Erythroblast (primary cell): ENCODE measurements around the gene ERI2.

Experiments
- DNase-seq, 2 experiments: peaks; one replicate each; lab custom pipeline; 2025; lab: John Stamatoyannopoulos, UW
- GATA1 ChIP-seq: IDR thresholded peaks from 2 replicates; pipeline ENCODE4 v1.6.1; 2011; ENCODE audit warnings: low read depth, mild to moderate bottlenecking, control low read depth, low read length, moderate library complexity
- POLR2A ChIP-seq: IDR thresholded peaks from 2 replicates; pipeline ENCODE4 v1.6.1; 2011; ENCODE audit warnings: mild to moderate bottlenecking, low read length

ERI2 gene

GRCh38 chr16:20803561-20804214 is 2.6 kb downstream of the ERI2 start:
- peak in 1 of 2 experiments; percentile 4 for DNase-seq
- TF ChIP-seq POLR2A (no peak), GATA1 (no peak)

DNA sequence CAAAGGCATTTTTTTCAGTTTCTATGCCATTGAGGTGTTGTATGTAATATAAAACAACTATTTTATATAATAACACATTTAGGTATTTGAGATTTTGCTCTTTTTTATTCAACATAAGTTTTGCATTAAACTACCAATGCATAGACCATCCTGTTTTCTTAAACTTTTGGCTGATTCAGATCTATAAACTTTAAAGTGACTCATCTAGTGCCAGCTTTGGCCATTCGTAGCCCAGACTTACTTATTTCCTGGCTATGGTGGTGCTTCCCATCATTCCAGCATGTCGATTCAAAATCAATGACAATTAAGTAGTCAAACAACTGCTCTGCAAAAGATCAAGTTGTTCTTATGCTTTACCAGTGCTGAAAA is 3.1 kb downstream of the ERI2 start:
- no peak for TF ChIP-seq GATA1
- TF ChIP-seq POLR2A, result no peak
- DNase-seq, result no peak

DNA sequence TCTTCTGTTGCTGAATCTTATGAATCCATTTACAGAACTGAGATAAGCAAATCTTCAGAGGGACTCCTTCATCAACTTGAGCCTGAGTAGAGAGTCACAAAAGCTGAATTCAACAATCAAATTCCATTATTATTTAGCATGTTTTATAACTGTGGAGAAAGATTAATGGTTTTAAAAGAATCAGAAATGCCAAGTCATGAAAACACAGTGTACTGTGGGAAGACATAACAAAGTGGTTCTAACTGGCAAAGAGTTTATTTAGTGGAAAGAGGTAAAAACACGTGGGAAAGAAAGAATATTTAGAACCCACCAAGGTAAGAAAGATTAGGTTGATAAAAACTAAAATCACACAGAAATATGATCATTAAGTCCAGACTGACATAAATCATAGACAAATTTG is 5.0 kb downstream of the ERI2 start:
- DNase-seq, result no peak
- no peak for TF ChIP-seq GATA1
- no peak for TF ChIP-seq POLR2A

- TF ChIP-seq GATA1, result no peak
- no peak for TF ChIP-seq POLR2A
- DNase-seq, result peak in 1 of 2 experiments; percentile 4
These were observed 6.7 kb downstream of the ERI2 start for GRCh38 chr16:20799599-20799998.

GRCh38 chr16:20798364-20798763 is 7.9 kb downstream of the ERI2 start:
- no peak for DNase-seq
- TF ChIP-seq POLR2A, result no peak
- TF ChIP-seq GATA1, result no peak

GRCh38 chr16:20791923-20792612 is 14.2 kb downstream of the ERI2 start:
- DNase-seq, result no peak

DNA sequence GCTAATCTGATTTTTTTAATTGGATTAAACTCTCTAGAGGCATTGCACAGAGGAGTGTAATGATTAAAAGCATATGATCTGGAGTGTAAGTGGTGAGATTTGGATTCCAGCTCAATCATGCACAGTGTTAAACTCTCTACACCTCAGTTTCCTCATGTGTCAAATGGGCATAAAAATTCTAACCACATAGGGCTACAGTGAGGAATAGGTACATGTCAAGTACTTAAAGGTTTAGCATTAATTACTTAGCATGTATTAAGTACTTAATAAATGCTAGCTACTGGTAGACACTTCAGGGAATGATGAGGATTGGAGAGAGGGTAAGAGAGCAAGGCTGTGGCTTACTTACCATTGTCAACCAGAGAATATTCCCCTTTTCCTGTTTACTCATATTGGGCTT is 17.1 kb downstream of the ERI2 start:
- TF ChIP-seq GATA1 (no peak), POLR2A (no peak)
- DNase-seq, result no peak

More at GRCh38 chr16:20791923-20792612, 14.2 kb downstream of the ERI2 start:
- TF ChIP-seq POLR2A, result no peak

- TF ChIP-seq POLR2A, result no peak
- no peak for TF ChIP-seq GATA1
- no peak for DNase-seq
These were observed 22.1 kb downstream of the ERI2 start for GRCh38 chr16:20784204-20784603.

- no peak for DNase-seq
These were observed 23.8 kb downstream of the ERI2 start for GRCh38 chr16:20782470-20782869.

GRCh38 chr16:20781697-20782096 is 24.6 kb downstream of the ERI2 start:
- TF ChIP-seq POLR2A (no peak), GATA1 (no peak)
- DNase-seq, result no peak

More at GRCh38 chr16:20782470-20782869, 23.8 kb downstream of the ERI2 start:
- TF ChIP-seq POLR2A (no peak), GATA1 (no peak)

- no peak for TF ChIP-seq POLR2A
- TF ChIP-seq GATA1, result no peak
- DNase-seq, result peak; percentile 73 to 80
These were observed 31.4 kb downstream of the ERI2 start for GRCh38 chr16:20774703-20775362.

GRCh38 chr16:20773679-20774078 is 32.6 kb downstream of the ERI2 start:
- no peak for DNase-seq
- TF ChIP-seq POLR2A (no peak), GATA1 (no peak)

- no peak for TF ChIP-seq GATA1
- TF ChIP-seq POLR2A, result no peak
- no peak for DNase-seq
These were observed 37.5 kb downstream of the ERI2 start for GRCh38 chr16:20768818-20769217.

DNA sequence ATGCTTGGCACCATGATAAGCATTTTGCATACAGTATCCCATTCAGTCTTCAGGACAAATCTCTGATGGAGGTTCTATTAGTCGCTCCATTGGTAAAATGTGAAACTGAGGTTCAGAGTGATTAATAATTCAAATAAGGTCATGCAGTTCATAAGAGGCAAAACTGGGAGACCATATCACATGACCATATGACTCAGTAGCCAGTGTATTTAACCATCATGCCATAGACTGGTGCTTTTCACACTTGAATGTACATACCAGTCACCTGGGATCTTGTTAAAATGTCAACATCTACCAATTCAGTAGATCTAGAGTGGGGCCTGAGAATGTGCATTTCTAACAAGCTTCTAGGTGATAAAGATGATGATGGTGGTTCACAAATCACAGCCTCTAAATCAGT is 38.2 kb downstream of the ERI2 start:
- TF ChIP-seq GATA1 (no peak), POLR2A (no peak)
- DNase-seq, result no peak

DNA sequence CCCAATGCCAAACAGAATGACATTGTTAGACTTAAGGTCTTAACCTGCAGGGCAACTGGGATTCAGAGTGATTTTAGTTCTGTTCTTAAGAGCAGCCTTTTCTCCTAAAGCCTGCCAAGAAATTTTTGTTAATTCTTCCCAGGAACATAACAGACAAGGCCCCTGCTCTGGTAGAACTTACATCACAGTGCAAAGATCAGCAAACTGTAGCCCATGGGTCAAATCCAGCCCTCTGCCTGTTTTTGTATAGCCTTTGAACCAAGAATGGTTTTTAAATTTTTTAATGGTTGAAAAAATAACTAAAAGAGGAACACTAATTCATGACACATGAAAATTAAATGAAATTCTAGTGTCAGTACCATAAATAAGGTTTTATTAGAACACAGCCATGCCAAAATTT is 38.7 kb downstream of the ERI2 start:
- DNase-seq, result no peak
- TF ChIP-seq GATA1, result no peak
- no peak for TF ChIP-seq POLR2A
